ENCODE data around the gene FLNB.
A peak's percentile ranks its signal among the peaks of the same experiment; 100 is the strongest.
"Not testable (repeated sequence)": the region's sequence is repeated elsewhere in the genome, so short reads cannot be mapped to it uniquely, and the experiment has no call there.

FLNB gene

GRCh38 chr3:57980416-57980815, 27.8 kb upstream of the FLNB start:
- DNase-seq (ENCODE audit: low spot score): no peak

DNA sequence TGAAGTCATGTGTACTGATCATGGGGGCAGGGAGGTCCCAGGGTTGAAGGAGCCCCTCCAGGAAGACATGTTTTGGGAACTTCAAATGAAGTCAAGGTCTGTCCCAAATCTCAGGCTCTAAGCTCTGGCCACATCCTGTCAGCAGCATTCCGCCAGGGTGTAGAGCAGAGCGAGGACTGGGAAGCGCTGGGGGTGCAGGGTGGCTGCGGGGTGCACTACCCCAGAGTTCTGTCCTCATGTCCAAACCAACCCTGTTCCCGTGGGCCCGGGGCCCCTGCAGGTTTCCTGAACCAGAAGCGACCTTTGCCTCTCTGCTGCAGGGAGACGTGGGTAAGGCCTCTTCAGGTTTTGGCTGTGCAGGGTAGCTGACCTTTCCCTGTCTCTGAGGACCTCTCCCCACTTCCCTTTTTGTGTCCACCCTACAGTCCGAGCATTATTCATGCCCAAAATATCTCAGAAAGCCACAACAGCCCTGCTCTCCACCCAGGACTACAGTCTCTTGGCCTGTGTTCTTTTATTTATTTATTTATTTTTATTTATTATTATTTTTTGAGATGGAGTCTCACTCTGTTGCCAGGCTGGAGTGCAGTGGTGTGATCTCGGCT, 26.6 kb upstream of the FLNB start:
- DNase-seq (ENCODE audit: low spot score): no peak

DNA sequence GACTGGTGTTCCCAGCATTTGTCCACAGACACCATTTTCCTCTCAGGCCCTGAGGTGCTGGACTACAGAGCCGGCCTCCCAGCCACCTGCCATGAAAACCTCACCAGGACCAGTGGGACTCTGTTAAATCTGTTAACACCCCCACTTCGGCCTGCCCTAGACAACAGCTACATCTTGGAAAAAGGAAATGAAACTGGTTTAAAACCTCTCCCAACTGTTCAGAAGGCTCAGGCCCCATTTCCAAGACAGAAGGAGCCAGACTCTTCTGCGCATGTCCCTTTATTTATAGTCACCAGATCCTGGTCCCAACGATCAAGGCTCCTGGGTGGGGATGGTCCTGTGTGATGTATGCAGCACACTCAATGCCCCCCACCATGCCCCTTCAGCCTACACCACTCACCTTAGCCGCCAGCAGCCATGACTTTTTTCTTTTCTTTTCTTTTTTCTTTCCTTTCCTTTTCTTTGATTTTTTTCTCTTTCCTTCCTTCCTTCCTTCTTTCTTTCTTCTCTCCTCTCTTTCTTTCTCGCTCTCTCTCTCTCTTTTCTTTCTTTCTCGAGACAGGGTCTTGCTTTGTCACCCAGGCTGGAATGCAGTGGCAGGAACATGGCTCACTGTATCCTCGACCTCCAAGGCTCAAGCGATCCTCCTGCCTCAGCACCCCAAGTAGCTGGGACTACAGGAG, 25.5 kb upstream of the FLNB start:
- DNase-seq (ENCODE audit: low spot score): no peak

DNA sequence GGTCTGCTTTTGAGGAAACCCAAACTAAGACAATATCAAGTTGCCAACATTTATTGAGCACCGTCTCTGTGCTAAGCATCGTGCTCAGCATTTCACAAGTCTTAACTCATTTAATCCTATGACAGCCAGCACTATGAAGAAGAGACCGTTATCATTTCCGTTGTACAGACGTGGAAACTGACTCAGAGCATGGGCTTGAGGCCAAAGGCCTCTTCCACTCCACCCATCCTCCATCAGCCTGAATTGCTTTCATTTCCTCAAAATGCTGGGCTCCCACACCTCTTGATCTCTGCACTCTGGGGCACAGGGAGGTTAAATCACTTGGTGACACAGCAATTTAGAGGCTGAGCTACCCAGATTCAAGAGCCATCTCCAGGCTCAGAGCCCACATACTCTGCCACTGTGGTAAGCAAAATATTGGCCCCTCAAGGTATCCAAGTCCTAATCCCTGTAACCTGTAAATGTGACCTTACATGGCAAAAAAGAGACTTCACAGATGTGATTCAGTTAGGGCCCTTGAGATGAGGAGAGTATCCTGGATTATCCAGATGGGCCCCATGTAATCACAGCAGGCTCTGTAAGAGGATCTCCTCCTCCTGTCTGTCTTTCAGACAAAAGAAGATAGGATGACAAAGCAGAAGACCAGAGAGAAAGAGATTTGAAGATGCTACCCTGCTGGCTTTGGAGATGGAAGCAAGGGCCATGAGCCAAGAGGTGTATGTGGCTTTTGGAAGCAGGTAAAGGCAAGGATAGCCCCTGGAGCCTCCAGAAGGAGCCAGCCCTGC, 24.3 kb upstream of the FLNB start:
- DNase-seq (ENCODE audit: low spot score): peak; percentile 84

GRCh38 chr3:57985176-57985983, 22.8 kb upstream of the FLNB start:
- DNase-seq (ENCODE audit: low spot score): peak; percentile 35

GRCh38 chr3:57985984-57986246, 22.3 kb upstream of the FLNB start:
- no peak for DNase-seq (ENCODE audit: low spot score)

GRCh38 chr3:57986261-57986660, 22.0 kb upstream of the FLNB start:
- DNase-seq (ENCODE audit: low spot score): no peak

DNA sequence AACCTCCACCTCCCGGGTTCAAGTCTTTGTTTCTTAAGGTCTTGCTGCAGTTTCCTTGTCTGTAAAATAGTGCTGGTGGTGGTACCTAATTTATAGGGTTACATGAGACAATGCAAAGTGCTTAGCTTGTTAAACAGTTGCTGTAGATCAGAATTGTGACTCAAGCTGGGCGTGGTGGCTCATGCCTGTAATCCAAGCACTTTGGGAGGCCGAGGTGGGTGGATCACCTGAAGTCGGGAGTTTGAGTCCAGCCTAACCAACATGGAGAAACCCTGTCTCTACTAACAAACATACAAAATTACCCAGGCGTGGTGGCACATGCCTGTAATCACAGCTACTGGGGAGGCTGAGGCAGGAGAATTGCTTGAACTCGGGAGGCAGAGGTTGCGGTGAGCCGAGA, 19.0 kb upstream of the FLNB start:
- DNase-seq (ENCODE audit: low spot score): not testable (repeated sequence)

DNA sequence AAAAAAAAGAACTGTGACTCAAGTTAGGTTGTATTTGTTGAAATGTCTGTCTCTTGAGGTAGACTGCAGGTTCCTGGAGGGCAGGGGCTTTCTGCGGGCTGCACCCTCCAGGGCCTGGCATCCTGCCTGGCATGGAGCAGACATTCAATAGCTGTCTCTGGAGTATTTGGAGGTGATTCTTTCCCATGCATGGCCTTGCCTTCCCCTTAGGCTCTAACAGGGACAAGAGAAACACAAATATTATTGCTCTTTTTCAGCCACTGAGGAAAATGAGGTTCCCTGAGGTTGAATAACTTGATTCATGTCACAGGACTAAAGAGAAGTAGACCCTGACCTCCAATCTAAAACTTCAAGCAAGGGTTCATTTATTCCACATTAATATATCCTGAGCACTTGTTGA, 18.6 kb upstream of the FLNB start:
- DNase-seq (ENCODE audit: low spot score): no peak

DNA sequence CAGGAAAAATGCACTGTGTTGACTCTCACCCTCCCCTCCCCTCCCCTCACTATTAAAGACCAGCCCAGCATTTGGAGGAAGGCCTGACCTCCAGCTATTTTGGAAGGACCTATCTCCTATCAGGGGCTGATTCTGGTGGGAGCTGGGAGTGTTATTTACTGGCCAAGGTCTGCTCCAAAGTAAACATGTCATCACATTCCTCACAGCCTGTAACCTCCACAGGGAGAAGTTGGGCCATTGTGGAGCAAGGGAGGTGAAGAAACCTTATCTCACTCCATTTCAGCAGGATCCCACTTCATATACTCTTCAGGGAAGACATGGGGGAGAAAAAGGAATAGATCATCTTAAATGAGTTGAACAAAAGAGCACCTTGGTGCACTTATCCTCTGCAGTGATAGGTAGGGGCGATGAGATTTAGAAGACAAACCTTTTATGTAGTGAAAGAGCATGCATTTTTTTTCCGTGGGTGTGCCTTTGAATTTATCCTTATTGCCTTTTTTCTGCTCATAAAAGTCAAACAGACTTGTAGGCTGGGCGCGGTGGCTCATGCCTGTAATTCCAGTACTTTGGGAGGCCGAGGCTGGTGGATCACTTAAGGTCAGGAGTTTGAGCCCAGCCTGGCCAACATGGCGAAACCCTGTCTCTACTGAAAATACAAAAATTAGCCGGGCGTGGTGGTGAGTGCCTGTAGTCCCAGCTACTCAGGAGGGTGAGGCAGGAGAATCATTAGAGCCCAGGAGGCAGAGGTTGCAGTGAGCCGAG, 15.6 kb upstream of the FLNB start:
- no peak for DNase-seq (ENCODE audit: low spot score)

- DNase-seq (ENCODE audit: low spot score): no peak
Observed at GRCh38 chr3:57998366-57999283, 9.6 kb upstream of the FLNB start.

GRCh38 chr3:57999417-58000115, 8.7 kb upstream of the FLNB start:
- no peak for DNase-seq (ENCODE audit: low spot score)

DNA sequence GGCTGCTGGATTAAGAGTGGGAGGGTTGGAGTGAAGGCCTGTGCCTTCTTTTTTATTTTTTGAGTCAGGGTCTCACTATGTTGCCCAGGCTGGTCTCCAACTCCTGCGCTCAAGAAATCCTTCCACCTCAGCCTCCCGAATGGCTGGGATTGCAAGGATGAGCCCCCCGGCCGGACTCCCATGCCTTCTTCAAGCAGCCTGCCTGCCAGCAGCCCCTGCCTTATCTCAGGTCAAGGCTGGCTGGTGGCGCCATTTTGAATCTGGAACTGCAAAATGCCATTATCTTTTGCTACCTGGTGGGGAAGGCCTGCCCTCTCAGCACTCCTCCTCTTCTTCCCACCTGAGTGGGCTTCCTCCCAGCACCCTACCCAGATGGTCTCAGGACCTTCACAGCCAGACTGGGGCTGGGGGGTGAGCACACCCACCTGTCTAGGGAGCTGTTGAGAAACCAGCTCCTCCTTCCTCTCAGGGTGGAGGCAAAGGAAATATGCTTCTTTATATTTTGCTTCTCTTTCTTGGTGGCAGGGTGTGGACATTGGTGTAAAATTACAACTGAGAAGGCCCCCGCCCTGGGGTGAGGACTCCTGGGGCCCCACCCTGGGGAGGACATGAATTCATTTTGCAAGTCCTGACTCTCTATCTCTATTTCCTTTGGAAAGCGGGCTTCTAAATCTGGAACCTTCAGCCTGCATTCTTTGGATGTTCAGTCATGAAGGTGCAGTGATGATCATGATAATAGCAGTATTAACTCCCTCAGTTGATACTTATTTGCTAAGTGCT, 7.7 kb upstream of the FLNB start:
- DNase-seq (ENCODE audit: low spot score): no peak

- DNase-seq (ENCODE audit: low spot score): no peak
Observed at GRCh38 chr3:58001086-58001467, 7.1 kb upstream of the FLNB start.

- DNase-seq (ENCODE audit: low spot score): no peak
Observed at GRCh38 chr3:58001979-58002378, 6.2 kb upstream of the FLNB start.

- DNase-seq (ENCODE audit: low spot score): no peak
Observed at GRCh38 chr3:58003093-58003492, 5.1 kb upstream of the FLNB start.

GRCh38 chr3:58004973-58005372, 3.2 kb upstream of the FLNB start:
- peak; percentile 90 for DNase-seq (ENCODE audit: low spot score)

- peak; percentile 95 for DNase-seq (ENCODE audit: low spot score)
Observed at GRCh38 chr3:58005669-58006068, 2.6 kb upstream of the FLNB start.

DNA sequence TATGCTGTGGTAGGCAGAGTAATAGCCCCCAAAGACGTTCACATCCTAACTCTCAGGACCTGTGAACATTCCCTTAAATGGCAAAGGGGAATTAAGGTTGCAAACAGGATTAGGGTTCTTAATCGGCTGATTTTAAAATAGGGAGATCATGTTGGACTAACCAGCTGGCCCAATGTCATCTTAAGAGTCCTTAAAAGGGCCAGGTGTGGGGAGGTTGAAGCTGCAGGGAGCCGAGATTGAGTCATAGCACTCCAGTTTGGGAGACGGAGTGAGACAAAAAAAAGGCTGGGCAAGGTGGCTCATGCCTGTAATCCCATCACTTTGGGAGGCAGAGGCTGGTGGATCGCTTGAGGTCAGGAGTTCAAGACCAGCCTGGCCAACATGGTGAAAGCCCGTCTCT, 1.6 kb upstream of the FLNB start:
- no peak for DNase-seq (ENCODE audit: low spot score)
